Fibroblast of lung (primary cell): ENCODE results near the gene DCP1A. TPM values are rescaled to one million over a fixed set of nuclear protein-coding genes. Genes with fewer than 3 reads are reported as not detected.
A peak's percentile ranks its signal among the peaks of the same experiment; 100 is the strongest.

Experiments used
- DNase-seq, 2 donors: peaks; one replicate each; pipeline versions ENCODE4 v3.0.0 to v3.0.0-alpha.2; 2010; ENCODE audit warnings: low read depth in 2 of 2
- H2AFZ ChIP-seq: 2 replicates; pipeline ENCODE4 v1.5.1; 2012; ENCODE audit warnings: low read length, control low read depth, inconsistent platforms
- H3K27ac ChIP-seq: 2 replicates; pipeline ENCODE4 v1.5.1; 2011; ENCODE audit warnings: low read length, control low read depth; ENCODE audit not compliant: insufficient read depth
- H3K27me3 ChIP-seq: 2 replicates; pipeline ENCODE4 v1.5.1; 2011; ENCODE audit warnings: mild to moderate bottlenecking, low read length; ENCODE audit not compliant: control insufficient read depth, insufficient read depth
- H3K36me3 ChIP-seq: 2 replicates; pipeline ENCODE4 v1.5.1; 2011; ENCODE audit warnings: low read length; ENCODE audit not compliant: control insufficient read depth, insufficient read depth
- H3K4me1 ChIP-seq: 2 replicates; pipeline ENCODE4 v1.5.1; 2011; ENCODE audit warnings: low read length; ENCODE audit not compliant: control insufficient read depth, insufficient read depth; ENCODE audit errors: extremely low read depth
- H3K4me2 ChIP-seq: 2 replicates; pipeline ENCODE4 v1.5.1; 2011; ENCODE audit warnings: low read length, control low read depth; ENCODE audit not compliant: insufficient read depth; ENCODE audit errors: extremely low read depth
- H3K4me3 ChIP-seq, 4 experiments: fragments of 200-600 bp in 1 of 4; sonication (generic) in 1 of 4; replicated peaks in 1 of 4; 2 replicates each; pipeline ENCODE4 v1.5.1; 2011 to 2016; ENCODE audit warnings: low read length in 4 of 4, low read depth in 3 of 4, mild to moderate bottlenecking in 3 of 4, control low read depth in 2 of 4, inconsistent platforms in 1 of 4, mixed read lengths in 1 of 4; ENCODE audit not compliant: insufficient read depth in 1 of 4; ENCODE audit errors: control extremely low read depth in 1 of 4
- H3K79me2 ChIP-seq: 2 replicates; pipeline ENCODE4 v1.5.1; 2012; ENCODE audit warnings: mild to moderate bottlenecking, low read length, inconsistent platforms; ENCODE audit not compliant: control insufficient read depth, insufficient read depth
- H3K9ac ChIP-seq: 2 replicates; pipeline ENCODE4 v1.5.1; 2011; ENCODE audit warnings: mild to moderate bottlenecking, low read length, control low read depth; ENCODE audit not compliant: insufficient read depth
- H3K9me3 ChIP-seq: 2 replicates; pipeline ENCODE4 v1.5.1; 2012; ENCODE audit warnings: low read depth, low read length; ENCODE audit not compliant: control insufficient read depth, insufficient read depth
- H4K20me1 ChIP-seq: 2 replicates; pipeline ENCODE4 v1.5.1; 2011; ENCODE audit warnings: low read length; ENCODE audit not compliant: control insufficient read depth, insufficient read depth; ENCODE audit errors: extremely low read depth
- CTCF ChIP-seq, 2 donors: IDR thresholded peaks in 1 of 2; conservative IDR thresholded peaks in 1 of 2; 1 replicate in 1 of 2; 2 replicates in 1 of 2; pipeline ENCODE4 v1.5.1; 2011 to 2012; ENCODE audit warnings: low read length in 2 of 2, control low read depth in 1 of 2, inconsistent platforms in 1 of 2, low read depth in 1 of 2, mild to moderate bottlenecking in 1 of 2
- EZH2 ChIP-seq: IDR thresholded peaks from 2 replicates; pipeline ENCODE4 v1.5.1; 2012; ENCODE audit warnings: low read length, control low read depth, mild to moderate bottlenecking; ENCODE audit errors: missing control alignments
- polyA plus RNA-seq, 2 donors: library from polyadenylated mRNA; depleted of rRNA in 1 of 2; stranded (reverse) in 1 of 2; unstranded in 1 of 2; fragments of >200 nt; gene quantifications; 2 replicates each; pipeline ENCODE4 v1.2.1, GENCODE V29; 2011 to 2012; ENCODE audit warnings: missing spikeins in 1 of 2
- total RNA-seq: library from RNA; depleted of rRNA; stranded (reverse); fragments of >200 nt; gene quantifications from 2 replicates; pipeline ENCODE4 v1.2.1, GENCODE V29; 2014

Gene DCP1A
- total and polyA plus RNA-seq, 2 donors (not counting 1 experiment from before 2014, with no cell fraction given) = 17.2 to 24.2 TPM

- peak overlapping the region; percentile 78 for H3K4me2 ChIP-seq
- H3K9ac ChIP-seq = peak overlapping the region; percentile 99
- peaks cover 38% of the 10 kb centered on the region for H3K79me2 ChIP-seq
- H3K9me3 ChIP-seq = no peaks in the 10 kb centered on the region
- H3K4me1 ChIP-seq = no peaks in the 10 kb centered on the region
- no peaks in the 10 kb centered on the region for H3K27me3 ChIP-seq
- no peak for DNase-seq
- H4K20me1 ChIP-seq = no peaks in the 10 kb centered on the region
- peak overlapping the region; percentile 94 for H2AFZ ChIP-seq
- TF ChIP-seq CTCF (conservative IDR thresholded peaks at IDR 0.05 in 1 of 2, IDR thresholded peaks at IDR 0.05 in 1 of 2; ENCODE audit: low read depth in 1 of 2, low read length in 2 of 2) = no peak
- TF ChIP-seq EZH2 = no peak
- peak overlapping the region; percentile 59 to 96 (median 94) for H3K4me3 ChIP-seq
- H3K36me3 ChIP-seq = peaks cover 5% of the 10 kb centered on the region
- peak overlapping the region; percentile 95 for H3K27ac ChIP-seq
Observed at GRCh38 chr3:53346922-53347260, 452 bp downstream of the DCP1A start.

- Histone ChIP-seq H3K4me3 (peak overlapping the region; percentile 59 to 96 (median 94)), H3K27me3 (no peaks in the 10 kb centered on the region), H3K79me2 (peaks cover 38% of the 10 kb centered on the region), H2AFZ (no peak overlapping the region), H3K4me1 (no peaks in the 10 kb centered on the region), H3K27ac (peak overlapping the region; percentile 95), H3K9ac (peak overlapping the region; percentile 99), H4K20me1 (no peaks in the 10 kb centered on the region), H3K9me3 (no peaks in the 10 kb centered on the region), H3K4me2 (peak overlapping the region; percentile 78), H3K36me3 (peaks cover 5% of the 10 kb centered on the region)
- DNase-seq = peak; percentile 29 to 31
- TF ChIP-seq CTCF (conservative IDR thresholded peaks at IDR 0.05 in 1 of 2, IDR thresholded peaks at IDR 0.05 in 1 of 2; ENCODE audit: low read depth in 1 of 2, low read length in 2 of 2) = no peak
- TF ChIP-seq EZH2 = no peak
Observed at GRCh38 chr3:53346514-53346913, 829 bp downstream of the DCP1A start.

- TF ChIP-seq EZH2 = no peak
- no peak for TF ChIP-seq CTCF (conservative IDR thresholded peaks at IDR 0.05 in 1 of 2, IDR thresholded peaks at IDR 0.05 in 1 of 2; ENCODE audit: low read depth in 1 of 2, low read length in 2 of 2)
- no peak overlapping the region for H3K4me2 ChIP-seq
- no peaks in the 10 kb centered on the region for H3K27me3 ChIP-seq
- no peak overlapping the region for H3K27ac ChIP-seq
- no peaks in the 10 kb centered on the region for H3K9me3 ChIP-seq
- H3K79me2 ChIP-seq = peaks cover 41% of the 10 kb centered on the region
- H2AFZ ChIP-seq = no peak overlapping the region
- H3K4me3 ChIP-seq = no peak overlapping the region
- H4K20me1 ChIP-seq = no peaks in the 10 kb centered on the region
- peak in 1 of 2 donors; percentile 47 for DNase-seq
- no peaks in the 10 kb centered on the region for H3K4me1 ChIP-seq
- H3K36me3 ChIP-seq = peaks cover 7% of the 10 kb centered on the region
- H3K9ac ChIP-seq = no peak overlapping the region
Observed at GRCh38 chr3:53342353-53342752, 5.0 kb downstream of the DCP1A start.
